SHP77 treated with DMSO at 0.1 percent for 48 hours (cell line): ENCODE measurements around the gene ZNF160.
"Not testable (repeated sequence)": the region's sequence is repeated elsewhere in the genome, so short reads cannot be mapped to it uniquely, and the experiment has no call there.

Source experiments
- DNase-seq: peaks from one replicate; lab custom pipeline; 2025; lab: John Stamatoyannopoulos, UW

ZNF160 gene

DNA sequence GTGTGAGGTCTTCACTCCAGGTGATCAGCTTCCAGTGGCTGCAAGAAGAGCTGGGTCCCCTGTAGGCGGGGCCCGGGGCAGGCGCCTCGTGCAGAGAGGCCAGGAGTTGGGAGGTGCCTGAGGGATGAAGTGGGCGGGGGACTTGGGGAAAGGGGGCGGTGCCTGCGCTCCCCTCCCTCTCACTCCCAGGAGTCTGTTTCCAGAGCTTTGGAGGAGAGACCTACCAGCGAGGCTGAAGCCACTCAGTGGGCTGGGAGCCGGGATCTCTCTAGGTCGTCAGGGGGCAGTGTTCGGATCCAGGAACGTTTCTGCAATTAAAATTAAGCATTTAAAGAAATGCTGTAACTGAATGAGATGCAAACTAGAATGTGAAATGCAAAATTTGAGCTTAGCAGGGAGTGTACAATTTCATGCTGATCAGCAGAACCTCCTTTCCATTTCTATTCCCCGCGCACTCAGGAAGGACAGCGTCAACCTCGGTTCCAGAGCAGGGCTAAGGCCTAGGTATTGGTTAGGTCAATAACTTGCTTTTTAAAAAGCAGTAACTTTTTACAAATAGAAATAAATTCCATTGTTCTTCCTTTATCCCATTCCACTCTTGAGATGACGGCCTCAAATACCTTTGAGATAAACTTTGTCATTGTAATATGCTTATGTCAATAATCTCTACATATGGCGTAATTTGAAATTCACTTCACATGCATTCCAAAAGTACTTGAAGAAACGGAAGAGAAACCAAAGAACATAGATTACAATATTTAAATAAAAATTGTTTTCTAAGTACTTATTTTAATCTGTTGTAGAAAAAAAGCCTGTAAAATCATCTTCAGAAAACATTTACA is 11.6 kb downstream of the ZNF160 start:
- DNase-seq: no peak

DNA sequence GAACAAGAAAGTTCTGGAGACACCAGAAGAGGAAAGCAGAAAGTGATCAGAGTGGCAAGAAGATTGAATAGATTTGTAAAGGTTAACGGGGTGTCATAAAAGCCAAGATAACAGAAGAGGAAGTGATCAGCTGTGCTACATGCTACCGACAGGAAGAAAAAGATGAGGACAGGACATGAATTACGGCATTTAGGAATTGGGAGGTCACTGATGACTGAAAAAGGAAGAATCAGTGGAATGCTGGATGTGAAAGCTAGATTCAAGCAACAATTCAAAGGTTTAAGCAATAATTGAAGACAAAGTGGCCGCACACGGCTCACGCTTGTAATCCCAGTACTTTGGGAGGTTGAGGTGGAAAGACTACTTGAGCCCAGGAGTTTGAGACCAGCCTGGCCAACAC is 15.1 kb downstream of the ZNF160 start:
- no peak for DNase-seq

DNA sequence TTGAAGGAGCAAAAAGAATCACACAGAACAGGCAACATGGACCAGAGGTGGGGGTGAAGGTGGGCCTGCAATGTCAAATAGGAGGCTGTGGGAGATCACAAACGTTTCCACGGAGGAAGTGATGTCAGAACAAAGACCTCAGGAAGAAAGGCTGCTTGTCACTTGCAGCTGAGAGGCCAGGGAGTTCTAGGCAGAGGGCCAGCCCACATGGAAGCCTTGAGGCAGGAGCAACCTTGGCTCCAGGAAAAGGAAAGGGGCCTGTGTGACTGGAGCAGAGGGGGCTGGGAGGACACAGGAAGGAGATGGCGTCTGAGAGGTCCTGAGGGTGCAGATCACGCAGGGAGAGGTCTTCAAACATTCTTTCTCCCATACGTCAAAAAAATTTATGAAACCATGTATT is 16.3 kb downstream of the ZNF160 start:
- DNase-seq: no peak

DNA sequence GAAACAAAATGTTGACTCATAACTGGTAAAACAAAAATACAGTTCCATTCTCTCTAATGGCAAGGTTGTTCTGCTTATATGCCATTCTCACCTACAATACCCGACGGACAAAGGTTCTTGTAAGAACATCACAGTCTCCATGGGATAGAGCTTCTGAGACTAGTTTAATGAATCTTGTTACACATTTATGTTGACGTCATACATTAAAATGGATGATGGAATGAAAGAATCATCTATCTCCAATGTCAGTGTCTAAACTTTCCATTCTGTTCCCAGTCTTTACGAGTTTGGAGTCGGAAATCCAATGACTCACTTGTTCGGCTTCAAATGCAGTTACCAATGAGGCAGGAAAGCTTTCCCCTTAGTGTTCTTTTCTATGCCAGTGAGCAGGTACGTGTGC is 17.7 kb downstream of the ZNF160 start:
- DNase-seq: no peak

DNA sequence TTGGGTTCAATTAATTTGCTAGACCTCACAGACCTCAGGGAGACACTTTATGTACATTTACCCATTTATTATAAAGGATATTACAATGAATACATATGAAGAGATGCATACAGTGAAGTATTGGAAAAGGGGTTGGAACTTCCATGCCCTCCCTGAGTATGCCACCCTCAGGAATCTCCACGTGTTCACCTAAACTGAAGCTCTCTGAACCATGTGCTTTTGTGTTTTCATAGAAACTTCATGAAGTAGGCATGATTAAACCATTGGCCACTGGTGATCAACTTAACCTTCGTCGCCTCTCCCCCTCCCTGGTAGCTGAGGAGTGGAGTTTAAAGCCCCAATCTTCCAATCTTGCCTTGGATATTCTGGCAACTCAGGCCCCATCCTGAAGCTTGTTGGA is 20.3 kb downstream of the ZNF160 start:
- no peak for DNase-seq

DNA sequence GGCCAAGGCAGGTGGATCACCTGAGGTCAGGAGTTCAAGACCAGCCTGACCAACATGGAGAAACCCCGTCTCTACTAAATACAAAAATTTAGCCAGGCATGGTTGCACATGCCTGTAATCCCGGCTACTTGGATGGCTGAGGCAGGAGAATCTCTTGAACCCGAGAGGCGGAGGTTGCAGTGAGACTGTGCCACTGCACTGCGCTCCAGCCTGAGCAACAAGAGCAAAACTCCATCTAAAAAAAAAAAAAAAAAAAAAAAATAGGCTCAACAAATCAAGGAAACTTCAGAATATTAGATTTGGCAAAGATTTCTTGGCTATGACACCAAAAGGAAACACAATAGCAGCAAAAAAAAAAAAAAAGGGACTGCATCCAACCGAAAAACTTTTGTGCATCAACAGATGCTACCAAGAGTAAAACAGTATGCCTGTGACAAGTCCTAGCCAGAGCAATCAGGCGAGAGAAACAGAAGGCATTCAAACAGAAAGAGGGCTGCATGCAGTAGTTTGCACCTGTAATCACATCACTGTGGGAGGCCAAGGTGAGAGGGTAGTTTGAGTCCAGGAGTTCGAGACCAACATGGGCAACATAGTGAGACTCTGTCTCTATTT is 23.8 kb downstream of the ZNF160 start:
- no peak for DNase-seq

DNA sequence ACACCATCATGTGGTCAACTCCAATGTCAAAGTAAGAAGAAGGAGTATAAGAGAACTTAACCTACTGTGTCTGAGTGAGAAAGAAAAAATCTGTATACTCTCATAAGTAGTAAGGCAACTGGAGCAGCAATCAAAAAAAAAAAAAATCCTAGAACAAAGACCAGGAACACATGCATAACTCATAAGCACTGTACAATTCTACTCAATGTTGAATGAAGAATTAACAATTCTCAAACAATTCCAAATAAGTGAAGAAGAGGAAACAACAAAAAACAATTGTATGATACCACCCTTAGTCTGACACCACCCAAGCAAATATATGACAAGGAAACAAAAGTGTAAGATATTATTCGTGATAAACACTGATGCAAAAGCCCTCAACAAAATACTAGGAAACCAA is 24.6 kb downstream of the ZNF160 start:
- no peak for DNase-seq

DNA sequence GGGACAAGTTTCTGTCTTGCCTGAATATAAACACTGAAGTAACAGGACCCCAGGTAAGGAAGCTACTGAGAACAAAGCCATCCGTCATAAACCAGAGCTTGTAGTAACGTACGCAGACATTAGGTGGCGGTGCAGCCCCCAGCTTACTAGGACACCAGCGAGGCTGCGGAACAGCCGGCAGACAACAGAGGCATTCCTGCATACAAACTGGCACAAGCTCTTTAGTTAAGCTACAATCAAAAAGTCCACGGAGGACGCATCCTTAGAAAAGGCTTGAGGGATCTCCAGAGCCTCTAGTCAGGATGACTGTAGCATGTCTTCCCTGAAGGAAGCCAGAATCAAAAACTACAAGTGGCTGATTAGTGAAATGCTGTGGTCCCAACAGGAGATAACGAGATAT is 26.2 kb downstream of the ZNF160 start:
- no peak for DNase-seq

DNA sequence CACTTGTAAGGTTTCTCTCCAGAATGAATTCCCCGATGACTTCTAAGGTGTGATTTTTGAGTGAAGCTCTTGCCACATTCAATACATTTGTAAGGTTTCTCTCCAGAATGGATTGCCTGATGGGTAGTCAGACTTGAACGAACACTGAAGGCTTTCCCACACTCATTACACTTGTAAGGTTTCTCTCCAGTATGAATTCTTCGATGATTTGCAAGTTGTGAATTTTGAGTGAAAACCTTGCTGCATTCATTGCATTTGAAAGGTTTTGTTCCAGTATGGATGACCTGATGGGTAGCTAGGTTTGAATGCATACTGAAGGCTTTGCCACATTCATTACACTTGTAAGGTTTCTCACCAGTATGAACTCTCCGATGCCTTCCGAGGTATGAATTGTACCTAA is 34.4 kb downstream of the ZNF160 start:
- DNase-seq: no peak

DNA sequence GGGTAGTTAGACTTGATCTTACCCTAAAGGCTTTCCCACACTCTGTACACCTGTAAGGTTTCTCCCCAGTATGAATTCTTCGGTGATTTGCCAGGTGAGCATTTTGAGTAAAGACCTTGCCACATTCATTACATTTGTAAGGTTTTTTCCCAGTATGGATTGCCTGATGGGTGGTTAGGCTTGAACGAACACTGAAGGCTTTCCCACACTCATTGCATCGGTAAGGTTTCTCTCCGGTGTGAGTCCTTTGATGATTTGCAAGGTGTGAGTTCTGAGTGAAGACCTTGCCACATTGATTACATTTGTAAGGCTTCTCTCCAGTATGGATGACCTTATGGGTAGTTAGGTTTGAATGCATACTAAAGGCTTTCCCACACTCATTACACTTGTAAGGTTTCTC is 35.0 kb downstream of the ZNF160 start:
- no peak for DNase-seq

DNA sequence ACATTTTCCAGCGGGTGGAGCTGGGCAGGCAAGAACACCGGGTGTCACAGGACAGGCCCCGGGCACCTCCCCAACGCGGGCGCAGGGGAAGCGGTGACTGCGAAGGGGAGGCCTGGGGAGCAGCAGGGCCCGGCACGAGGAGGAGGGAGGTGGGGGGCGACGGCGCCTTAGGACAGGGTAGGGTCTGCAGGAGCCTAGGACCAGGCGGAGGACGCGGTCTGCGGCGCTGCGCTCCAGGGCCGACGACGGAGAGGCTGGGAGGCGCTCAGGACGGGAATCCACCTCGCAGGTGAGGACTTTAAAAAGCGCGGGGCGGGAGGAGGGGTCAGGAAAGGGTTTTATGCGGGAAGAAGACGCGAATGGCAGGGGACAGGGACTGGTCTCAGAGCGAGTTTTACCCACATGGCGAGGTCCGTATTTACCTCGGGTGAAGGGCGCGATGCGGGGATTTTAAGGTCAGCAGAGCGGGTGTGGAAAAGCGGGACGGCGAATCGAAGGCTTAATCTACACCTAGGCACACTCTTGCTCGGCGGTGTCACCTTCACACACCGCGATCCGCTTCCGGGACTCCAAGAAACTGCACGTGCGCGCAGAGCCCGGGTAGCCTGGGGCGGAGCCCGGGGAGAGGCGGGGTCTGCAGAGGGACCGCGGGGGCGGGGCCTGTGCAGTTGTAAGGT is 45.2 kb downstream of the ZNF160 start:
- DNase-seq: no peak

DNA sequence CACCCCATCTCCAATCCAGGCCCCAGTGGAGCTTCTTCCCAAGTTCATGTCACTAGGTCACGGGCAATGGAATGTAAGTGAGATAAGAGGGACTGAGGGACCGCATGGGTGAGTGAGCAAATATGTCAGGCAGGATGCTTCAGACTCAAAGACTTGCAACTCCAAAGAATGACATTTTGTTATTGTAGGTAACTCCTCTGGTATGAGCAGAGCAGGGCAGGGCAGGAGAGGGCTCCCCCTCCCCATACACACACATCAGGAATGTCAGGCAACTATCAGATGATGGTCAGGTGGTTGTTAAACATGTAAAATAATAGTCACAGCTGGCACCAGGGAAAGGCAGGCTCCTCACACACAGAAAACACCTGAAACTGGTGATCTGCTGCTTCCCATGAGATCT is 48.1 kb downstream of the ZNF160 start:
- DNase-seq: no peak

DNA sequence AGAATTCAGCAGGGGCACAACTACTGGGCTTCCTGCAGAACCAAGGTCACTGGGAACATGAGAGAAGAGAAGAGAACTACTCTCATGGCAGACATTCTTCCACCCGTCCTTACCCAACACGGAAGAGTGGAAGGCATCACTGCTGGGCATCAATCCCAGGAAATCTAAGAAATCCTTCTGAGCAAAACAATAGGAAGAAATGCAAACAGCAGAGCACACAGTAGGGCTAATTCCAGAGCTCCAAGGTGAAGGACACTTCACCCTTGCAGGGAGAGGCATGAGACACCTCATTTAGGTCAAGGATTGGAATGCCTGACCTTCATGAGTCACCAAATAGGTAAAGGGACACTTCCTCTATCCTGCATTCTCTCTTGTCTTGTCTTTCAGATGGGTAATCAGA is 55.8 kb downstream of the ZNF160 start:
- DNase-seq: no peak

DNA sequence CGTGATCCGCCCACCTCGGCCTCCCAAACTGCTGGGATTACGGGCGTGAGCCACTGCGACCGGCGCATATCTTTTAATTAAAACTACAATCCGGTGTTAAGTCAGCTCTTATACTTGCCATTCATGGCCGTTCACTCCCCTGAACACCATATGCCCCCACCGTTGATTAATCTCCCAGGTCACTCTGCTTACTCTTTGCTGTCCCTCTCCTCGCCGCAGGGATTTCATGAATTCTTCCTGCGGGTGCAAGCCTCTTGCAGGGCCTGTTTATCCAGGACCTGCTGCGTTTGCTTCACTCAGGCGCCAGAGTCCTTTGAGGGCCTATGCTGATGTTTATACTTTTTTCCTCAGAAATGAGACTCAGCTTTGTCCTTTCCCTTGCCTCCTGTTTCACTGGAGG is 57.7 kb downstream of the ZNF160 start:
- no peak for DNase-seq

DNA sequence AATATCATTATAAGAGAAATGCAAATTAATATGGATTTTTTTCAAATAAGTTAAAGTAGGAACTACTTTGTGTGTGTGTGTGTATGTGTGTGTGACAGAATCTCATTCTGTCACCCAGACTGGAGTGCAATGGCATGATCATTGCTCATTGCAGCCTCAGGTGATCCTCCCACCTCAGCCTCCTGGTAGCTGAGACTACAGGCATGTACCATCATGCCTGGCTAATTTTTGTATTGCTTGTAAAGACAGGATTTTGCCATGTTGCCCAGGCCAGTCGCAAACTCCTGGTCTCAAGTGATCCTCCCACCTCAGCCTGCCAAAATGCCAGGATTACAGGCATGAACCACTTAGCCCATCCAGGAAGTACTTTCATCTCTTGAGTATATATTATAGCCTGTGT is 61.9 kb downstream of the ZNF160 start:
- no peak for DNase-seq

DNA sequence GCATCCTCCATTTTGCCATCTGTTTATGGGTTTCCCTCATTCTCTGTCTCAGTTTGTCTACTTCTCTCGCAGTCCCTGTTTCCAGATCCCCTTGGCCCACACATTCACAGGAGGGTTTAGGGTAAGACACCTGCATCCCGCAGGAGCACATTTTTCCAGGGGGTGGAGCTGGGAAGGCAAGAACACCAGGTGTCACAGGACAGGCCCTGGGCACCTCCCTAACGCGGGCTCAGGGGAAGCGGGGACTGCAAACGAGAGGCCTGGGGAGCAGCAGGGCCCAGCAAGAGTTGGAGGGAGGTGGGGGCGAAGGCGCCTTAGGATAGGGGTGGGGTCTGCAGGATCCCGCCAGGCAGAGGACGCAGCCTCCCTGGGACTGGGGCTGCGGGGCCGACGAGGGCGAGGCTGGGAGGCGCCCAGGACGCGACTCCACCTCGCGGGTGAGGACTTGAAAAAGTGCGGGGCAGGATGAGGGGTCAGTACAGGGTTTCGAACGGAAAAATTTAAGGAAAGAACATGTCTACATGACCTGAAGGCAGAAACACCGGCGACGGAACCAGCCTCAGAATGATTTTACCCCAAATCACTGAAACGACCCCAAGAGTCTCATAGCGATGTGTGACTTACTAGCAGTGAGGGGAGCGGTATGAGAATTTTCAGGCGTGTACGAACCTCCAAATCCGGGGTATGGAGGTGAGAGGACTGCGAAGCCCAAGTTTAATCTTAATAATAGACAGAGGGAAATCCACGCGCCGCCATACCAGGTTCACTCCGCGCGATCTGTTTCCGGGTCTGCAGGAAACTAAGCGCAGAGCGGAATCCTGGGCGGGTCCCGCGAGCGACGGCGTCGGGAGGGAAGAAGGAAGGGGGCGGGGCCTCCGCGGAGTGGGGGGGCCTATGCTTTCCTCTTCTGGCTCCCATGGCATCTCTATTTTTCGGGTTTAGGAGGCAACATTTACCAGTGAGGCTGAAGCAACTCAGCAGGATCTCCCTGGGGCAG is 65.8 kb downstream of the ZNF160 start:
- DNase-seq: no peak

DNA sequence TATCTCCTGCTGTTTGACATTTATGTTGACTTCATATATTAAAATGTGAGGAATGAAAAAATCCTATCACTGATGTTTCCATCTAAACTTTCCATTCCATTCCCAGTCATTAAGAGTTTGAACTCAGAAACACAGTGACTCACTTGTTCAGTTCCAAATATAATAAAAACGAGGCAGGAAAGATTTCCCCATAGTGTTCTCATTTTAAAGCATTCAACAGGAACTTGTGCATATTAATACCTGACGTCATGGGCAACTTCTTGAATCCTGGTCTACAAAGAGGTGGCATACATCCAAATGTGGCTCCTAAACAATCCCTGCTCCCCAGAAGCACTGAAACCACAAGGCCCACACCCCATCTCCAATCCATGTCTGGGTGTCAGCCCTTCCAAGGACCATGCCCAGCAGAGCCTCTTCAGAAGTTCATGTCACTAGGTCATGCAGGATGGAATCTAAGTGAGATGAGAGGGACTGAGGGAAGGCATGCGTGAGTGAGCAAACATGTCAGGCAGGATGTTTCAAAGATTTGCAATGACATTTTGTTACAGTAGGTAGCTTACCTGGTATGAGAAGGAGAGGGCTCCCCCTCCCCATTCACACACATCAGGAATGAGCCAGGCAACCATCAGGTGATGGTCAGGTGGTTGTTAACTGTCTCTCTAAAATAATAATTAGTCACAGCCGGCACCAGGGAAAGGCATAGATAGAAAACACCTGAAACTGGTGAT is 68.1 kb downstream of the ZNF160 start:
- no peak for DNase-seq

DNA sequence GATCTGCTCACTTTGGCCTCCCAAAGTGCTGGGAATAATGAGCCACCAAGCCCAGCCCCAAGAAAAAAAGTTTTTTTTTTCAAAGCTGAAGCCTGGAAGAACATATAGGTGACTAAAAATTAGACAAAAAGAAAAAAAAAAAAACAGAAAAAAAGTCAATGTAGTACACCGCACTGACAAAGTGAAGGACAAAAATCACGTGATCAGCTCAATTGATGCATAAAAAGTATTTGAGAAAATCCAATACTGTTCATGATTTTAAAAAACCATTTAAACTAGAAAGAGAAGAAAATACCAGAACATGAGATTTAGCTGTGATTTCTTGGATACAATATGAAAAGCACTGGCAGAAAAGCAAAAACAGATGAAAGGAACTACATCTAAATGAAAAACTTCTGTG is 69.2 kb downstream of the ZNF160 start:
- DNase-seq: no peak

DNA sequence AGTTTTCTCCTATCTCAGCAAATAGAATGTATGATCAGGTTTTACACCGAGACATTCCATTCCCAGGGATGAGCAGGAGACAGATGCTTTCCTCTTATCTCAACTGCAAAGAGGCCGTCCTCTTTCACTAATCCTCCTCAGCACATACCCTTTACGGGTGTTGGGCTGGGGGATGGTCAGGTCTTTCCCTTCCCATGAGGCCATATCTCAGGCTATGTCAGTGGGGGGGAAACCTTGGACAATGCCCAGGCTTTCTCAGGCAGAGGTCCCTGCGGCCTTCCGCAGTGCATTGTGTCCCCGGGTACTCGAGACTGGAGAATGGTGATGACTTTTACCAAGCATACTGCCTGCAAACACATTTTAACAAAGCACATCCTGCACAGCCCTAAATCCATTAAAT is 74.9 kb downstream of the ZNF160 start:
- not testable (repeated sequence) for DNase-seq

DNA sequence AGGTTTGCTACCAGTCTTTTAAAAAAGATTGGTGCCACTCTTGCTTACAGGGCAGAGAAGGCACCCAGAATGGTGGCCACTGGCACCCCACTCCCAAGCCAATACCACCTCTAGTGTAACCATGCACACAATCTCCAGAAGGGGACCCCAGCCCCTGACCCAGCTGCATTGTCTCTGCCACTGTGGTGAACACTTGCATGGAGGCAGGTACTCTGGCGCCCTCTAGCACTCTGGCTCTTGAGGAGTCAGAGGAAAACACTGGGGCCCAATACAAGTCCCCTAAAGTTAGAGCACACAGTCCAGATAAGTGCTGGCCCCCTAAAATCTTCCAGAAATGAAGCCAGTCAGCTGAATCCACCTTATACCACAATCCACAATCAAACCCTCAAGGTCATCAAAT is 83.5 kb downstream of the ZNF160 start:
- no peak for DNase-seq
